ENCODE measurements around the gene TRPM3.

GRCh38 chr9:70917277-70917676 lies 204.1 kb downstream of the TRPM3 start:
- no peak for TF ChIP-seq CTCF (IDR thresholded peaks at IDR 0.05; ENCODE audit: low read depth, low read length)
- TF ChIP-seq EZH2phosphoT487 (IDR thresholded peaks at IDR 0.05; ENCODE audit: low read depth): no peak

All from OCI-LY3 (cell line).